Measurements from ENCODE around the gene CASP12.

CASP12 gene

DNA sequence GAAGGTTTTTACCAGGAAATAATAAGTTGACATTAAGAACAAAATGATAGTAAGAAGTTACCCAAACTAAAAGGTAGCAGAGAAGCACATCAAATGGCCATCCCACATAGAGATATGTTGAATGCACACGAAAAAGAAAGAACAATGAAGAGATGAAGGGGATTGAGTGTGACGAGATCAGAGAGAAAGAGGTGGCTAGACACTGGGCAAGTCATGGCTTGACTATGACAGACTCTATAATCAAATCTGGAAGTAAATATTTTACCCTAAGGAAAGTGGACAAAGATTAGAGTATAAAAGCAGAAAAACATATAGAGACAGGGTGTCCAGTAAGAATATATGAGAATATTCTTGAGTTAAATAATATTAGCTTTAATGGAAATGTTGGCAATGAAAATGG lies 31.4 kb downstream of the CASP12 start:
- Histone ChIP-seq H3K27me3 (ENCODE audit: insufficient read depth, low read length) (no peaks in the 10 kb centered on the region), H2AFZ (ENCODE audit: low read length, unreplicated experiment) (no peak overlapping the region), H3K4me3 (ENCODE audit: low read depth, low read length) (no peak overlapping the region), H3K79me2 (ENCODE audit: control insufficient read depth, insufficient read depth, low read length, unreplicated experiment) (no peaks in the 10 kb centered on the region), H3K4me1 (ENCODE audit: control insufficient read depth, insufficient read depth, low read length, unreplicated experiment) (no peaks in the 10 kb centered on the region), H3K36me3 (ENCODE audit: insufficient read depth, low read length) (no peaks in the 10 kb centered on the region), H3K27ac (ENCODE audit: low read depth, low read length) (no peak overlapping the region)

DNA sequence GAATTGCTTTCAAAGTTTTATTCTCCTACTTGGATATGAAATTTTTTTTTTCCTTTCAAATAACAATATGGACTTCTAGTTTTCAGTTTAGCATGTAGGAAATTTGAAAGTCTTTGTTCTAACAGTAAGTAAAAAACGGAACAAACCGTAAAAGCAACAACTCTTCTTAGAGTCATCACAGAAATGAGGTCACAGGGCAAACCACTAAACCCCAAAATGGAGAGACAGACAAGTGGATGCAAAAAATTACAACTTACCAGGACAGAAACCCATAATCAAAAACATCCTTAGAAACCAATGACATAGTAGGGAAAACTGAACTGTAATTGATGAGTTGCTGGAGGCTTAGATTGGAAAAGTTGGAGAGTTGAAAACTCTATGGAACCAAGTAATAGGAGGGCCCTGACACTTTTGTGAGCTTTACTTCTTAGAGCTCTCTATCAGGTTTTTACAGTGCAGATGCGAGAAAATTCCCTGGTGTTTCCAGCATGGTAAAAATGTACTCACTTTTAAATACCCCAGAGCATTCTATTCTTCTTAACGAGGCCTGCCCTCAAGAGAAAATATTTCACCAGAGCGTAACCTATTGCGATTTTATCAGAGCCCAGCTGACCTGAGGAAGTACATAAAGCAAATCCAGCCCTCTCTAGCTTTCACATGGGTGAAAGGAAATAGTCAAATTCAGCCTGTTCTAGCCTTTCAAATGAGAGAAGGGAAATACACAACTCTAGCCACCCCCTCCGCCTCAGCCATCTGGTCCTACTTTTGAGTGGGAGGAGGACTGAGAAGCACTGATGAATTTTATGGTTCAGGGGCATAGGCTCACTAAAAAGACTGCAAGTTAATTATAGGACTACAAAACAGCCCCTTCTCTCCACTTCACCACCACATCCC lies 39.1 kb downstream of the CASP12 start:
- H2AFZ ChIP-seq (ENCODE audit: low read length, unreplicated experiment) = no peak overlapping the region
- H3K36me3 ChIP-seq (ENCODE audit: insufficient read depth, low read length) = no peaks in the 10 kb centered on the region
- no peaks in the 10 kb centered on the region for H3K27me3 ChIP-seq (ENCODE audit: insufficient read depth, low read length)
- H3K4me1 ChIP-seq (ENCODE audit: control insufficient read depth, insufficient read depth, low read length, unreplicated experiment) = no peaks in the 10 kb centered on the region
- no peak overlapping the region for H3K27ac ChIP-seq (ENCODE audit: low read depth, low read length)
- H3K4me3 ChIP-seq (ENCODE audit: low read depth, low read length) = no peak overlapping the region
- no peaks in the 10 kb centered on the region for H3K79me2 ChIP-seq (ENCODE audit: control insufficient read depth, insufficient read depth, low read length, unreplicated experiment)

DNA sequence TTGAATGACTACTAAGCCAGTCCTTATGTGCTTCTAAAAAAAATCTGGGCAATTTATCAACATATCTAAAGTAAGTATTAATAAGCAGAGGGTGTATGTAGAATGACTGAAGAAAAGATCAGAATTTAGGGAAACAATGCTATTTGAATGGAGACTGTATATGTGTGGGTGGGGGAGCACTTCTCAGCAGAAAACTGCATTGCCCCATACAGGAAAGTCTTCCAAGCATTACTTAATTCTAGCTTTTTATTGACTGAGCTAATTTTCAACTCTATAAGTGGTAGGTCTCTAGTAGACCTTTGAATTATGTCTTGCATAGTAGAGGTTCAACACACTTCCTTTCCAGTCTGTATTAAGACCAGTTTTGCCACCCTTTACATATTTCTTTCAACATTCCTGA lies 41.7 kb downstream of the CASP12 start:
- H3K27me3 ChIP-seq (ENCODE audit: insufficient read depth, low read length) = no peaks in the 10 kb centered on the region
- H2AFZ ChIP-seq (ENCODE audit: low read length, unreplicated experiment) = no peak overlapping the region
- H3K36me3 ChIP-seq (ENCODE audit: insufficient read depth, low read length) = no peaks in the 10 kb centered on the region
- H3K4me3 ChIP-seq (ENCODE audit: low read depth, low read length) = no peak overlapping the region
- no peak overlapping the region for H3K27ac ChIP-seq (ENCODE audit: low read depth, low read length)
- no peaks in the 10 kb centered on the region for H3K4me1 ChIP-seq (ENCODE audit: control insufficient read depth, insufficient read depth, low read length, unreplicated experiment)
- no peaks in the 10 kb centered on the region for H3K79me2 ChIP-seq (ENCODE audit: control insufficient read depth, insufficient read depth, low read length, unreplicated experiment)

DNA sequence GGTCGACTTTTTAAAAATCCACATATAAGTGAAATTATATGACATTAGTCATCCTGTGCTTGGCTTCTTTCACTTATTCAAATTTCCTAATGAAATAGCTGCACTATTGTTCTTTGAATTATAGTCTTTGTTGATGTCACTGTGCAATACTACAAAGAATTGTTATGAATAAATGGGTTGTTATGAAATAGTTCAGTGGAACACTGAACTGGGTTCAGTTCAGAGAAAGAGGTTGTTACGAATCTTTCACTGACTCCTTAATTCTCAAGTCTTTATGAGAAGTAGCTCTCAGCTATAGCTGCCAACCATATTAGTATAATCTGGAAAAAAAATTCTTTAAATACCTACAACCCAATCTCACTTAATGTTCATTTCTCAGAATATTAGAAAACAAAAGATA lies 42.3 kb downstream of the CASP12 start:
- H3K79me2 ChIP-seq (ENCODE audit: control insufficient read depth, insufficient read depth, low read length, unreplicated experiment) = no peaks in the 10 kb centered on the region
- no peaks in the 10 kb centered on the region for H3K36me3 ChIP-seq (ENCODE audit: insufficient read depth, low read length)
- no peaks in the 10 kb centered on the region for H3K27me3 ChIP-seq (ENCODE audit: insufficient read depth, low read length)
- no peak overlapping the region for H3K4me3 ChIP-seq (ENCODE audit: low read depth, low read length)
- H3K27ac ChIP-seq (ENCODE audit: low read depth, low read length) = no peak overlapping the region
- H2AFZ ChIP-seq (ENCODE audit: low read length, unreplicated experiment) = no peak overlapping the region
- no peaks in the 10 kb centered on the region for H3K4me1 ChIP-seq (ENCODE audit: control insufficient read depth, insufficient read depth, low read length, unreplicated experiment)

DNA sequence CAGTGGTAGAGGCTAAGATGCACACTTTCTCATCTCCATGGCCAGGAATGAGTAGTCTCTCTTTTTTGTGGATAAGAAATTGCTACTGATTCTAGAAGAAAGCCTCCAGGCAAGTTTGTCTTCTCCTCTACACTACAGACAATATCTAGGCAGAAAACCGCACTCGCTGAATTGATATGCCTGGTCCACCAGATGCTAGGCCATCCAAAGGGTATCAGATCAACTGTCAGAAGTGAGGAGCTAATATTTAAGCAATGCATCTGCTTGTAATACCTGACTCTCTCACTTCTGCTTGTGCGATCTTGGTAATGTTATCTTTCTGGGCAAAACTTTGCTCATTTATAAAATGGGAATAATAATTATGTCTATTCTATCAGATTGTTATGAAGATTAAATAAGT lies 45.0 kb downstream of the CASP12 start:
- H3K27me3 ChIP-seq (ENCODE audit: insufficient read depth, low read length) = no peaks in the 10 kb centered on the region
- no peaks in the 10 kb centered on the region for H3K4me1 ChIP-seq (ENCODE audit: control insufficient read depth, insufficient read depth, low read length, unreplicated experiment)
- no peak overlapping the region for H2AFZ ChIP-seq (ENCODE audit: low read length, unreplicated experiment)
- H3K4me3 ChIP-seq (ENCODE audit: low read depth, low read length) = no peak overlapping the region
- no peaks in the 10 kb centered on the region for H3K79me2 ChIP-seq (ENCODE audit: control insufficient read depth, insufficient read depth, low read length, unreplicated experiment)
- H3K36me3 ChIP-seq (ENCODE audit: insufficient read depth, low read length) = no peaks in the 10 kb centered on the region
- no peak overlapping the region for H3K27ac ChIP-seq (ENCODE audit: low read depth, low read length)

DNA sequence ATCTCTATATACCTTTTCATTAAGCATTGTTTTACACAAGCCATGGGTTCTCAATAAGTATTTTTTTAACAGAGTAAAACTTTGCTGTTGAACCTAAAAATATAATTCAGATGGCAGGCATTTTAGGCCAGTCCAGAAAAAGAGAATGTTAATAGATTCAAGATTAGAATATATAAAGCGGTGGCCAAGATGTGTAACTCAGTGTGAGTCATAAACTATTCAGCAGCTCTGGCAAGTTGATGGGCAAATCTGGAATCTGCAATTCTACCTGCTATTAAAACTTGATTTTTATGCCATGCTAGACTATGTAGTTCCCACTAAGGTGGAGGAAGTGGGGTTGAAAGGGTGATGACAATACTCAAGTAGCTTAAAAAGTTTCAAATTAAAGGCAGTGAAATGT lies 45.4 kb downstream of the CASP12 start:
- no peak overlapping the region for H3K27ac ChIP-seq (ENCODE audit: low read depth, low read length)

DNA sequence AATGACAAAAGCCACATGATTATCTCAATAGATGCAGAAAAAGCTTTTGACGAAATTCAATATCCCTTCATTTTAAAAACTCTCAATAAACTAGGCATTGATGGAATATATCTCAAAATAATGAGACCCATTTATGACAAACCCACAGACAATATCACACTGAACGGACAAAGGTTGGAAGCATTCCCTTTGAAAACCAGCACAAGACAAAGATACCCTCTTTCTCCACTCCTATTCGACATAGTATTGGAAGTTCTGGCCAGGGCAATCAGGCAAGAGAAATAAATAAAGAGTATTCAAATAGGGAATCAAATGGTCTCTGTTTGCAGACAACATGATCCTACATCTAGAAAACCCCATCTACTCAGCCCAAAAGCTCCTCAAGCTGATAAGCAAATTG lies 52.0 kb downstream of the CASP12 start:
- Histone ChIP-seq H2AFZ (ENCODE audit: low read length, unreplicated experiment) (no peak overlapping the region), H3K27me3 (ENCODE audit: insufficient read depth, low read length) (no peaks in the 10 kb centered on the region), H3K79me2 (ENCODE audit: control insufficient read depth, insufficient read depth, low read length, unreplicated experiment) (no peaks in the 10 kb centered on the region), H3K4me1 (ENCODE audit: control insufficient read depth, insufficient read depth, low read length, unreplicated experiment) (no peaks in the 10 kb centered on the region), H3K27ac (ENCODE audit: low read depth, low read length) (no peak overlapping the region), H3K36me3 (ENCODE audit: insufficient read depth, low read length) (no peaks in the 10 kb centered on the region), H3K4me3 (ENCODE audit: low read depth, low read length) (no peak overlapping the region)

More for the DNA sequence above, 45.4 kb downstream of the CASP12 start:
- Histone ChIP-seq H3K27me3 (ENCODE audit: insufficient read depth, low read length) (no peaks in the 10 kb centered on the region), H2AFZ (ENCODE audit: low read length, unreplicated experiment) (no peak overlapping the region), H3K4me3 (ENCODE audit: low read depth, low read length) (no peak overlapping the region), H3K36me3 (ENCODE audit: insufficient read depth, low read length) (no peaks in the 10 kb centered on the region), H3K4me1 (ENCODE audit: control insufficient read depth, insufficient read depth, low read length, unreplicated experiment) (no peaks in the 10 kb centered on the region), H3K79me2 (ENCODE audit: control insufficient read depth, insufficient read depth, low read length, unreplicated experiment) (no peaks in the 10 kb centered on the region)

DNA sequence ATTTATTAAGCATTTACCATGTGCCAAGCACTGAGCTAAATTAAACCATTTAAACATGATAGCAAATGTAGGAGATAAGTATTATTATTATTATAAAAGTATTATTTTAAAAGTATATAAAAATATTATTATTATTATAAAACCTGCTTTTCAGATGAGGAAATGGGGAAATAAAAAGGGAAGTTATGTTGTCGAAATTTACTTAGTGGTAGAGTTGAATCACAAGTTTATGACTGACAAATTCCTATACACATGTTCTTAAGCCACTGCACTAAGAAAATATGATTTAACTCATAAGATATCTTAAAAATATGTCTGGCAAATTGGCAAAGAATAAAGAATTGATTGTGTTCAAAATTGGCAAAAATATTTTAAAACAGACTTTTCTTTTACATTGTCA lies 53.8 kb downstream of the CASP12 start:
- no peaks in the 10 kb centered on the region for H3K27me3 ChIP-seq (ENCODE audit: insufficient read depth, low read length)
- H3K4me1 ChIP-seq (ENCODE audit: control insufficient read depth, insufficient read depth, low read length, unreplicated experiment) = no peaks in the 10 kb centered on the region
- H3K36me3 ChIP-seq (ENCODE audit: insufficient read depth, low read length) = no peaks in the 10 kb centered on the region
- no peaks in the 10 kb centered on the region for H3K79me2 ChIP-seq (ENCODE audit: control insufficient read depth, insufficient read depth, low read length, unreplicated experiment)
- H3K4me3 ChIP-seq (ENCODE audit: low read depth, low read length) = no peak overlapping the region
- no peak overlapping the region for H3K27ac ChIP-seq (ENCODE audit: low read depth, low read length)
- H2AFZ ChIP-seq (ENCODE audit: low read length, unreplicated experiment) = no peak overlapping the region

DNA sequence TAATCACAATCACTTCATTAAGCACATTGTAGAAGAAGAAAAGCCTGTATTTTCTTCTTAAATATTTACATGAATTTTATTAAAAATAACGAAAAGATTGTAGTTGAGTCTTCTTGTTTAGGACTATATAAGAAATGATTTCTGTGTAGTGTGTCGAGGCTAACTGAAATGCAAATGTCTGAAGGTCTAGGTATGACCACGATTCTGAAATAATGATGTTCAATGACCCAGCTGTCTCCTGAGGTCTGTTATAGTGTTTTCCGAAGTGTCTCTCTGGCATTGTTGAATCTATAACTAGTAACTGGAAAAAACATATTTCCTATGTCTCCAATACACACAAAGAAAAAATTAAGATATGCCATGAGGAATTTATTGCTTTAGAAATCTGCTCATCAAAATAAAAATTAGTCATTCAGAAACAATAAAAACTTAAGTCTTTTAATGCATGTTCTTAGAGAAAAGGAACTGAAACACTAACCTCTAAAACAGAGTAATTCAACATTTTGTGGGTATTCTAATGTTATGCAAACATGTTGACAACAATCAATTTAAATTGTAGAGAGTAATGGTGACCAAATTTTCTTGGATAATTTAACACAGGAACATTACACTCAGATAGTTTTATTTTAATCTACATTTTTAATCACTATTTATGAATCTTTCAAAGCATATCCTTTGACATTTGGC lies 55.0 kb downstream of the CASP12 start:
- no peaks in the 10 kb centered on the region for H3K79me2 ChIP-seq (ENCODE audit: control insufficient read depth, insufficient read depth, low read length, unreplicated experiment)
- no peak overlapping the region for H2AFZ ChIP-seq (ENCODE audit: low read length, unreplicated experiment)
- H3K4me3 ChIP-seq (ENCODE audit: low read depth, low read length) = no peak overlapping the region
- H3K4me1 ChIP-seq (ENCODE audit: control insufficient read depth, insufficient read depth, low read length, unreplicated experiment) = no peaks in the 10 kb centered on the region
- H3K27ac ChIP-seq (ENCODE audit: low read depth, low read length) = no peak overlapping the region
- H3K36me3 ChIP-seq (ENCODE audit: insufficient read depth, low read length) = no peaks in the 10 kb centered on the region
- no peaks in the 10 kb centered on the region for H3K27me3 ChIP-seq (ENCODE audit: insufficient read depth, low read length)

DNA sequence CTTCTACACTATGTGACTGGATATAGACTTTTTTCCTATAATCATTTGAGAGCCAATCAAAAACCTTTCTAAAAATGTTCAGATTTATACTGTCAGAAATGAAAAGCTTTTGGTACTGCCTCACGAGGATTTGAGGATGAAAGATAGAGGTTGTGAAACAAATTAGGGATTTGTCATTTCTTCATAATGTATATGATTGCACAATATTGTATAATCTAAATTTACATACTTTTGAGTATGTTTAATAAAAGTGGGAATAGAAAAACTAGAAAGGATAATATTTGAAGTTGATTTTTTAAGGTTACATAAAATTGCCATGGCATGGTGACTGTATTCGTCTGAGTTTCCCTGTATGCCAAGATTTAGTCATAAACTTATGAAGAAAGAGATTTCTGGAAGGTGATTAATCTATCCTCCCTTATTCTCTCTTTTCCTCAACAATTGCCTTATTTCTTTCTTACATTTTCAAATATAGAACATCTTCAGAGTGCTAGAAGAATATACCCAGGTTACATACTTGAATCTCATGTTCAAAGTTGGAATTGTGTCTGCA lies 56.2 kb downstream of the CASP12 start:
- Histone ChIP-seq H3K27me3 (ENCODE audit: insufficient read depth, low read length) (no peaks in the 10 kb centered on the region), H3K4me1 (ENCODE audit: control insufficient read depth, insufficient read depth, low read length, unreplicated experiment) (no peaks in the 10 kb centered on the region), H3K4me3 (ENCODE audit: low read depth, low read length) (no peak overlapping the region), H3K79me2 (ENCODE audit: control insufficient read depth, insufficient read depth, low read length, unreplicated experiment) (no peaks in the 10 kb centered on the region), H2AFZ (ENCODE audit: low read length, unreplicated experiment) (no peak overlapping the region), H3K27ac (ENCODE audit: low read depth, low read length) (no peak overlapping the region), H3K36me3 (ENCODE audit: insufficient read depth, low read length) (no peaks in the 10 kb centered on the region)

DNA sequence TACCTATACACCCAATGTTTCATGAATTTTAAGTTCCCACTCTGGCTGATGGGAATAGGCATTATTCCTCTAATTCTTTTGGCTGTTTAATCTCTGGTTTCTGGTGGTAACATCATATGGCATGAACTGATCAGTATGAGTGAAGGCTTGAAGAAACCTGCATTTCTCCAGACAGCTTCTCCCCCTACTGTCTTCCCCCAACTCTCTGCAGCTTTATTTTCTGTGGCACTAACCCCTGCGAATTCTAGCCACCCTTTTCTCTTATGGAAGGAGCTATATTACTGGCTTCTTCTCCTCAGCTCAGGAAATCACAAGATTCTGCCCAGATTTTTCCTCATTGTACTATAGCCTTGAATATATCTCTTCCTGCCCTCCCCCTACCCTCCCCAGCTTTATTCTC lies 57.1 kb downstream of the CASP12 start:
- H3K27ac ChIP-seq (ENCODE audit: low read depth, low read length) = no peak overlapping the region
- H3K27me3 ChIP-seq (ENCODE audit: insufficient read depth, low read length) = no peaks in the 10 kb centered on the region
- H3K79me2 ChIP-seq (ENCODE audit: control insufficient read depth, insufficient read depth, low read length, unreplicated experiment) = no peaks in the 10 kb centered on the region
- no peak overlapping the region for H3K4me3 ChIP-seq (ENCODE audit: low read depth, low read length)
- H3K36me3 ChIP-seq (ENCODE audit: insufficient read depth, low read length) = no peaks in the 10 kb centered on the region
- no peak overlapping the region for H2AFZ ChIP-seq (ENCODE audit: low read length, unreplicated experiment)
- no peaks in the 10 kb centered on the region for H3K4me1 ChIP-seq (ENCODE audit: control insufficient read depth, insufficient read depth, low read length, unreplicated experiment)

All from ACC112 (cell line).